HG03159 (cell line): ENCODE results near the gene SHISA7.

Experiments used
- ATAC-seq: cut with Tn5 transposase; IDR thresholded peaks from one replicate; pipeline ENCODE4 v1.9.1; 2021; ENCODE audit warnings: mild to moderate bottlenecking, moderate library complexity; ENCODE audit not compliant: unreplicated experiment

SHISA7 gene

GRCh38 chr19:55391191-55391670, 51.9 kb downstream of the SHISA7 start:
- no peak for ATAC-seq

GRCh38 chr19:55390461-55390880, 52.6 kb downstream of the SHISA7 start:
- no peak for ATAC-seq

DNA sequence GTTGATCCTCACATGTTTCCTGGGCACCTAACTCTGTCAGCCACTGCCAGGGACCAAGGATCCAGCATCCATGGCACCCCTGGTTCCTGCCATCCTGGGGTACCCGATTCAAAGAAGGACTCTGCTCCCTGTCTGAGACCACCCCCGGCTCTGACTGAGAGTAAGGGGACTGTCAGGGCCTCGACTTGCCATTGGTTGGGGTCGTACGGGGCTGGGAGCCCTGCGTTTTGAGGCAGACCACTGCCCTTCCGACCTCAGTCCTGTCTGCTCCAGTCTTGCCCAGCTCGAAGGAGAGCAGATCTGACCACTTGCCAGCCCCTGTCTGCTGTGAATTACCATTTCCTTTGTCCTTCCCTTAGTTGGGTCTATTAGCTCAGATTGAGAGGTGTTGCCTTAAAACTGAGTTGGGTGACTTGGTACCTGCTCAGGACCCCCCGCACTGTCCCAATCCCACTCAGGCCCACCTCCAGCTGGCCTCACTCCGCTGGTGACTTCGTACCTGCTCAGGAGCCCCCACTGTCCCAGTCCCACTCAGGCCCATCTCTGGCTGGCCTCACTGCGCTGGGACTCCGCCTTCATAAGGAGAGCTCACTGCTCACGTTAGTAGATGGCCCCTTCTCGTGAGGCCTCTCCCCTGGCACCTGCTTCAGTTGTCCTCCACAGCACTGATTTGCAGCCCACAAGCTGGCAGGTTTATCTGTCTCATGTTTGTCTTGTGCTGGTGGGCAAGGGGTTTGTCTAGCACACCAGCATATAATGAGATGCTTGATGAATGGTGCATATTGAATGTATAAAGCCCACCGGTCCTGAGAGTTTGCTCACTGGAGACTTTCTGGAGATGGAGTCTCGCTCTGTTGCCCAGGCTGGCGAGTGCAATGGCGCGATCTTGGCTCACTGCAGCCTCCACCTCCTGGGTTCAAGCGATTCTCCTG, 53.4 kb downstream of the SHISA7 start:
- no peak for ATAC-seq

DNA sequence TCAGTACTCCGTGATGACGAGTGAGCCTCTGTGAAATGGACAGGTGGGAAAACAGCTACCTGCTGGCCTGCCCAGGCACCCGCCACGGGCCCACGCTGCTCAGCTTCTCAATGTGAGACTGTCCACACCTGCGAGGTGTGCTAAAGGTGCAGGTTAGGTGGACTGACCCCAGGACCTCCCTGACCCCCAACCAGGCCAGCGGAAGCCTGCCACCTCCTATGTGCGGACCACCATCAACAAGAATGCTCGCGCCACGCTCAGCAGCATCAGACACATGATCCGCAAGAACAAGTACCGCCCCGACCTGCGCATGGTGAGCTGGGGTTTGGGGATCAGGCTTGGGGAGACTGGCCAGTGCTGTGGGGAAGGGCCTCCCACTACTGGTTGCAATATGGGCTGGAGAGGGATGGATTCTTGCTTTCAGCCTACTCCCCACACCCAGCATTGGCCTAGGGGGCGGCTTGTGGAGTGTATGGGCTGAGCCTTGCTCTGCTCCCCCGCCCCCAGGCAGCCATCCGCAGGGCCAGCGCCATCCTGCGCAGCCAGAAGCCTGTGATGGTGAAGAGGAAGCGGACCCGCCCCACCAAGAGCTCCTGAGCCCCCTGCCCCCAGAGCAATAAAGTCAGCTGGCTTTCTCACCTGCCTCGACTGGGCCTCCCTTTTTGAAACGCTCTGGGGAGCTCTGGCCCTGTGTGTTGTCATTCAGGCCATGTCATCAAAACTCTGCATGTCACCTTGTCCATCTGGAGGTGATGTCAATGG, 55.2 kb downstream of the SHISA7 start:
- no peak for ATAC-seq

DNA sequence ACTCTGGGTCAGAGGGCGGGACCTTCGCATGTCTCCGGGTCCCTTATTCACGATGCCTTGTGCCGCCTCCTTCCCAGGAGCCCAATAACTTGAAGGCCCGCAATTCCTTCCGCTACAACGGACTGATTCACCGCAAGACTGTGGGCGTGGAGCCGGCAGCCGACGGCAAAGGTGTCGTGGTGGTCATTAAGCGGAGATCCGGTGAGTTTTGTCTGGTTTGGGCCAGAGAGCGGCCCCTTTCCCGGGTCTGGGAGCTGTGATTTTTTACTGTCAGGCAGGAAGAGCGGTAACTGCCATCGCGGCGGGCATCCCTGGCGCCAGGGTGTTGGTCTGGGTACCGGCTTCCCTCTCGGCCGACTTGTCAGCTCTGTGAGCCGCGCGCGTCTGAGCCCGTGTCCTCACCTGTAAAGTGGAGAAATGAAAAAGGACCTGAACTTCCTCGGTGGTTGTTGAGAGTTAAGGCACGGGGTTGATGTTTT, 56.6 kb downstream of the SHISA7 start:
- ATAC-seq: no peak

GRCh38 chr19:55385724-55386492, 57.2 kb downstream of the SHISA7 start, which contains the start of gene RPL28:
TSS of gene RPL28 (plus strand) at chr19:55385932. CDS start at chr19:55386358, 426 bp downstream.
- ATAC-seq: peak; percentile 69

- peak; percentile 54 for ATAC-seq
These were observed 58.0 kb downstream of the SHISA7 start for GRCh38 chr19:55384920-55385723.

- no peak for ATAC-seq
These were observed 58.8 kb downstream of the SHISA7 start, which contains the start of gene TMEM238 for GRCh38 chr19:55384131-55384919. TSS of gene TMEM238 (minus strand) at chr19:55384292. CDS start at chr19:55384259, 33 bp downstream.

GRCh38 chr19:55383279-55384130, 59.6 kb downstream of the SHISA7 start:
- no peak for ATAC-seq

DNA sequence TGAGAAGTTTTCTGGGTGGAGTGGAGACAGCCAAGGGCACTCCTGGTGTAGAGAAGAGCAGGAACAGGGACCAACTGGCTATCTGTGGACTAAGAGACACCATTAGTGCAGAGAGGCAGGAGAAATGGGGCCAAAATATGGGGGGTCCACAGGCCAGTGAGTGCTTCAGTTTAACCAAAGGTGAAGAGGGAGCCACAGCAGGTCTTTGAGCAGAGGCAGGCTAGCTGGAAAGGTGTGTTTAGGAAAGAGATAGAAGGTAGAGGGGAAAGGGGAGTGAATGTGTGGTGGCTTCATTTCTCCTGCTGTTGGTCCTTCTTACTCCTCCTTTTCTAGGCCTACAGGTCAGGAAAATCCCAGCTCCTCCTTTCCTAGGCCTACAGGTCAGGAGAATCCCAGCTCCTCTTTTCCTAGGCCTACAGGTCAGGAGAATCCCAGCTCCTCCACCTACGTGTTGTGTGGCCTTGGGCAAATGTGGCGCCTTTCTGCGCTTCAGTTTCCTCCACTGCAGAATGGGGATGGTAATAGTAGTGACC, 60.5 kb downstream of the SHISA7 start:
- no peak for ATAC-seq

- ATAC-seq: no peak
These were observed 61.1 kb downstream of the SHISA7 start for GRCh38 chr19:55382013-55382412.

DNA sequence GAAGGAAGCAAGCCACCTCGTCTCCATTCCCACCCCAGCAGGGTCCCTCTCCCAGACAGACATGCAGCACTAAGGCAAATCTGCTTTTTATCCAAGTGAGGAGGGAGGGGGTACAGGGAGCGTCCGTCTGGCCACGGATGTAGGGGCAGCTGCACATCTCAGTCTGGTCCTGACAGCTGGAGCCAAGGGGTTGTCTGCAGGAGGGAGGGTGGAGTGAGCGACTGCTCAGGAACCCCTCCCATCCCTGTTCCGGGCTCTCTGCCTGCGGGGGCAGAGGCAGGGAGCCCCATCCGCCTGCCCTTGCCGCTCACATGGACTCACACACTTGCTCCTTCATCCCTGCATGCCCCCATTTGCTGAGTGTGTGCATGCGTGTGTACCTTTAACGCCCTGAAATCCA, 63.9 kb downstream of the SHISA7 start:
- no peak for ATAC-seq
